Measurements from ENCODE around the gene RUNX1.
A peak's percentile ranks its signal among the peaks of the same experiment; 100 is the strongest.

Gene RUNX1

DNA sequence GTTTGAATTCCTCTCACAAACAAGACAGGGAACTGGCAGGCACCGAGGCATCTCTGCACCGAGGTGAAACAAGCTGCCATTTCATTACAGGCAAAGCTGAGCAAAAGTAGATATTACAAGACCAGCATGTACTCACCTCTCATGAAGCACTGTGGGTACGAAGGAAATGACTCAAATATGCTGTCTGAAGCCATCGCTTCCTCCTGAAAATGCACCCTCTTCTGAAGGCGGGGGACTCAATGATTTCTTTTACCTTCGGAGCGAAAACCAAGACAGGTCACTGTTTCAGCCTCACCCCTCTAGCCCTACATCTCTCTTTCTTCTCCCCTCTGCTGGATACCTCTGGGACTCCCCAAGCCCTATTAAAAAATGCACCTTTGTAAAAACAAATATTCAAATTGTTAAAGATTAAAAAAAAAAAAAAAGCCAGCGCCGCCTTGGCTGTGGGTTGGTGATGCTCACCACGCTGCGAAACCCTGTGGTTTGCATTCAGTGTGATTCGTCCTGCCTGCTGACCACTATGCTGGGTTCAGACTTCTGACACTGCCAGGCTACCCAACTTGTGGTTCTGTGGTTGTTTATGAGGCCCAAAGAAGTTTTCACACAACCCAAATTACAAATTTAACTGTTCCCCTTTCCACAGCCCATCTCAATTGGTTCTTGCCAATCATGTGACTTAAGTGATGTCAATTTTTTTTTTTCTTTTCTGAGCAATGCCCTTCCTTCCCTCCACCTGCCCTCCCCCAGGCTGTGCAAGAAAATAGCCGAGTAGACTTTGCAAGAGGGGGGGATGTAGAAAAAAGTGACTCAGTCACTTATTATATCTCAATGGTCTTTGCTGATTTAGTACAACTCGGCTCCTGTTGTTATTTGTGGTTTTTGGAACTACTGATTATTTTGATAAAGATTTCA lies at the start of gene RUNX1:
Gene RUNX1 (minus strand): TSS at position 597 of the 912 bp plus-strand sequence.
- DNase-seq (ENCODE audit: low spot score): peak; percentile 38

DNA sequence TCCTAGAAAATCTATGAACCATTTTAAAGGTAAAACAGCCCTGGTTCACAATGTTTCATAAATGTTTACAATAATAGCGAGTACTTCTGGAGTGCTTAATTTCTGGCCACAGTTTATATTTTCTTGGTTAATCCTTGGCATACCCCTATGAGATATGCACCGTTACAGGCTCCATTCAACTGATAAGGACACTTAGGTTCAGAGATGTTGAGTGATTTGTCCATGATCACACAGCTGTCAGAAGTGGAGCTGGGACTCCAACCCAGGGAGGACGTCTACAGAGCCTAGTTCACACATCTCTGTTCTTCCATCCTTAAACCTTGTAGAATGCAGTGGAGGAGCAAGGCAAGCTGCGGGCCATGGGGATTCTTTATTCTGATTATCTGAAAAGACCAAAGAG lies 48.4 kb upstream of the RUNX1 start:
- DNase-seq (ENCODE audit: low spot score): no peak

GRCh38 chr21:35096959-35097358 lies 47.9 kb upstream of the RUNX1 start:
- no peak for DNase-seq (ENCODE audit: low spot score)

DNA sequence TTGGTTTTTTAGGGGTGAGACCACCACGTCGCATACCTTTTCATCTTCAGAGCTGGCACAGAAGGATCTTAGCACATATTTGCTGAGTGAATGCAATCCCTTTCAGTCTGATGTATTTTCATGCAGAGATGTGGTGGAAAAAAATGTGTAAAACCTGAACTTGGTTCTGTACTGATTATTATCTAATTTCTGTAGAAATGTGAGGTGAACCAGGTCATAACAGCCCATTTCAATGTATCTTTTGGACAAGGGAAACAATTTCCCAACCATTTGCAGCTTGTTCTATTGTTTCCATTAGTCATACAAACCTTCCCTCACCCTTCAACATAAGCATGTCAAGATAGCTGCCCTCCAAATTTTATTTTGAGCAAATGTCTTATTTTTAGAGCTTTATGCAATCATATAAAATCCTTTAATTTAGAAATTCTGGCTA lies 46.8 kb upstream of the RUNX1 start:
- DNase-seq (ENCODE audit: low spot score): no peak

DNA sequence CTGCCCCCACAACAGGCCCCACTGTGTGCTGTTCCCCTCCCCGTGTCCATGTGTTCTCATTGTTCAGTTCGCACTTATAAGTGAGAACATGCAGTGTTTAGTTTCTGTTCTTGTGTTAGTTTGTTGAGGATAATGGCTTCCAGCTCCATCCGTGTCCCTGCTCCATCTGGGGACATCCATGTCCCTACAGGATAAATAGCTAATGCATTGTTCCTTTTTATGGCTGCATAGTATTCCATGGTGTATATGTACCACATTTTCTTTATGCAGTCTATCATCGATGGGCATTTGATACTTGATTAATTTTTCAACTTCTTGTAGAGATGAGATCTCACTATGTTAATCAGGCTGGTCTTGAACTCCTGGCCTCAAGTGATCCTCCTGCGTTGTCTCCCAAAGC lies 44.4 kb upstream of the RUNX1 start:
- DNase-seq (ENCODE audit: low spot score): no peak

GRCh38 chr21:35091496-35091895 lies 42.4 kb upstream of the RUNX1 start:
- no peak for DNase-seq (ENCODE audit: low spot score)

DNA sequence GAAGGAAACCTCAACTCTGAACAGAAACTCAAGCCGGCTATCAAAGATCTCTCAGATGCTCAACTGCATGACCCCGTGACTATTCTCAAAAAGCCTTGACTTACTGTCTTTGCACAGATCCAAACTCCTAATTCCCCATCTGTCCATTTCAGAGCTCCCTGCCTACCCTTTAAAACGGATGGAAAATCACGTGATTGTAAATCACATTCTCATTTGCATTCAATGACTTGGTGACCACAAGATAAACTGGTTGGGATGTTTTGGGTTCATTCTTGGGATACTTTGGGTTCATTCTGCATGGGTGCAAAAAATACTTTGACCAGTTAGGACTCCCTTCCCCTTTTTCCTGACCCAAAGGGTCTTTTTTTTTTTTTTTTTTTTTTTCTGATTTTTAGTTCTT lies 41.3 kb upstream of the RUNX1 start:
- DNase-seq (ENCODE audit: low spot score): no peak

DNA sequence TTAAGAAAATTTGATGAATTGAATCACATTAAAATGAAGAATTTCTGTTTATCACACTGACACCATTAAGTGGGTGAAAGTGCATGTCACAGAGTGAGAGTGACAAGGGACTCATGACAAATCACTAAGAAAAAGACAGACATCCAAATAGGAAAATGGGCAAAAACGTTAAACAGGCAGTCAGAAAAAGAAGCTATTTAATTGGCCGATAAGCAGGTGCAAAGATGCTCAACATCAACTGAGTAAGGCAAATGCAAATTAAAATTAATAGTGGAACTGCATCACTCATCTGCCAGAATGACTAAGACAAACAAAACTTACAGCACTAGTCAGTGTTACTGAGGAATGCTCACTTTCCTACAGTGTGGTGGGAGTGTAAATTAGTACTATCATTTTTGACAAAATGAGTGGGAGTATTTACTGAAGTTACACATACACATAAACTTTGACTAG lies 39.2 kb upstream of the RUNX1 start:
- DNase-seq (ENCODE audit: low spot score): no peak

GRCh38 chr21:35086357-35086756 lies 37.3 kb upstream of the RUNX1 start:
- peak; percentile 72 for DNase-seq (ENCODE audit: low spot score)

DNA sequence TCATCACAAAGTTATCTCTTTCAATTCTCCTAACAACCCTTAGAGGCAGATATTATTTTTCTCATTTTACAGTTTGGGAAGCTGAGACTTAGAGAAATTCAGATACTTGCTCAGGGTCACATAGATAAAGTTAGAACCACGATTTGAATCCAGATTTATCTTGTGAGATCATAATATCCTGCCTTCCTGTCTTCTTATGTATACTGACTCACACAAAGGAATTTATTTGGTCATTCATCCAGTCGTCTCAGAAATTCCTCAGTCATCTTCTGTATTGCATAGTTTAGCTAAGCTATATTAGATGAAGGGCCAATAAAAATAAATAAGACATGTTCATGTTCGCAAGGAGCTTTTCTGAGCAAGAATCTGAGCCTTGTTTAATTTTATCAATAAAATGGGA lies 35.8 kb upstream of the RUNX1 start:
- peak; percentile 90 for DNase-seq (ENCODE audit: low spot score)

GRCh38 chr21:35083246-35083645 lies 34.1 kb upstream of the RUNX1 start:
- no peak for DNase-seq (ENCODE audit: low spot score)

DNA sequence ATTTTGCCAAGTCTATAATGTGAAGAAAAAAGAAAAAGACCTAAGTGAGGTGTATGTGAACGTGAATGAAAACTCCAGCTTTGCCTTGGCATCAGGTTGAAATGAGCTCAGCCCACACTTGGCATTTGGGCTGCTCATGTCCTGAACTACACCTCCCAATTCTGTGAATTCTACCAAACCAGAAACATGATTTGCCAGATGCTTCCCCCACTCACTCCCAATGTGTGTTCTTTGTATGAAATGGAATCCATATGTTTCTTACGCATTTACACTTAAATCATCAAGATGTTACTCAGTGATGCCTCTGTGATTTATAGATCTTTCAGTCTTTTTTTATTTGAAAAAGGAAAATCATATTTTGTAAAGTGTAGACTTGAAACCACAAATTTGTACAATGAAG lies 32.8 kb upstream of the RUNX1 start:
- DNase-seq (ENCODE audit: low spot score): no peak

DNA sequence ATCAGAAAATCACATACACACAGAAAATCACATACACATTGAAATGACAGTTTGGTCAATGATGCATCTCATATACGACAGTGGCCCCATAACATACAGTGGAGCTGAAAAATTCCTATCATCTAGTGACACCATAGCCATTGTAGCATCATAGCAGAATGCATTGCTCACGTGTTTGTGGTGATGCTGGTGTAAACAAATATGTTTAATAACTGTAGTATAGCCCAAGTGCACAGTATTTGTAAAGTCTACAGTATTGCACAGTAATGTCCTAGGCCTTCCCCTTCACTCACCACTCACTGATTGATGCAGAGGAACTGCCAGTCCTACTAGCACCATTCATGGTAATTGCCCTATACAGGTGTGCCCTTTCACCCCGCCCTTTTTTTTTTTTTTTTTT lies 30.1 kb upstream of the RUNX1 start:
- no peak for DNase-seq (ENCODE audit: low spot score)

DNA sequence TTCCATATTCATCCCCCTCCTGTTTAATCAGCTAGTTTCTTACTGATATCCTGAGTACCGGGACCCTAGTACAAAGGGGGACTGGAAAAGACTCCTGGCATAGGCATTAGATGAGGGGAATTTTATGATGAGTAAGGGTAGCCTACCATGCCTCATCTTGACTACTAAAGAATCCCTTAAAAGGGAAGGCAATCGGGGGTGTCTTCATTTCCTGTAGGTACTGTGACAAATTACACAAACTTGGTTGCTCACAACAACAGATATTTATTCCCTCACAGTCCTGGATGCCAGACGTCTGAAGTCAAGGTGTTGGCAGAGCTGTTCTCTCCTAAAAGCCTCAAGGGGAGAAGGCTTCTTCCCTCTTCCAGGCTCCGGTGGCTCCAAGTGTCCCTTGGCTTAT lies 28.9 kb upstream of the RUNX1 start:
- DNase-seq (ENCODE audit: low spot score): no peak

DNA sequence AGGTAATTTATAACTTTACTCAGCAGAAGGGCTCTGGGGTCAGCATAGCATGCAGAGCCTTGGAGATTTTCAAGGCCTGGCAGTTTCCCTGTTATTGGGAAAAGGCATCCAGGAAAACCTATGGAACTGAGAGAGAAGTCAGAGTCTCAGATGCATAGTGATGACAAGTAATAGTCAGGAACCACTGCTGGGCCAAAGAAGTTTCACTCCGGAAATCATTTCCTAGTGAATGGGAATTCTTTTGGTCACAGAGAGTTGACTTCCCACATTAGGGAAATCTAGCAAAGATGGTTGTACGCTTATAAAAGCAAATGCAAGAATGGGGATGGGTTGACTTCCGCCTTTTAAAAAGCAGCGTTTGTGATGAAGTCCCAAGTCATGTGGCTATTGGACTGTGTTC lies 28.4 kb upstream of the RUNX1 start:
- DNase-seq (ENCODE audit: low spot score): no peak

DNA sequence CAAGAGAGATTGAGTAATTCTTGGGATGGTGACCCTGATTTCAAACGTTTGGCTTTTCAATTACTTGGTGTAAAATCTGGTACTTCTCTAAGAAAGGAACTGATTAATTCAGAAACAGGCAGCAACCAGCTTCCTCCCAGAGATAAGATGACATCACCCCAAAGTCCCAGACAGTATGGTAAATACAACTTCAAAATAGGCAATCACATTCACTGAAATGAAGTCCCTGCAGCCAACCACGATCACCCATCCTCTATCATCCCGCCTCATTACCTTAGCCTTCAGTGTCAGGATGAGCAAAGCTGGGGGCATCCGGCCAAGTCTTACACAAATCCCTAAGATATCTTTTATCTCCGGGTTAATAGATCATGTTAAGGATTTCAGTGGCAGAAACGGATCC lies 26.4 kb upstream of the RUNX1 start:
- peak; percentile 24 for DNase-seq (ENCODE audit: low spot score)

DNA sequence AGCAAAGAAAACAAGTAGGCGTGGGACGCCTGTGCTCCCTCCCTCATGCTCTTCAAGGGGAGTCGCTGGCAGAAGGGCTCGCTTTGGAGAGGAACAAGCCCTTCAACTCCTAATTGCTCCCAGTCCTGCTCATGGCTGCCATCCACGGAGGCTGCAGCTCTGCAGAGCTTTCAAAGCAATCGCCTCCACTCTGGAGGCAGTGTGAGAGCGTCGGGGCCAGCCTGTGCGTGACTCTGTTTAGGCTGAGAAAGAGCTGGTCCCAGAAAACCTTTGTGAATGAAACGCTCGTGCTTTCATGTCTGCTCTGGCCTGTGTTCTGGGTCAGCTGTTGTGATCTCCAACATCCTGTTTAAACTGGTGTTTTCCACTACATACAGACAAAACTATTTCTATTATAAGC lies 23.9 kb upstream of the RUNX1 start:
- DNase-seq (ENCODE audit: low spot score): no peak

DNA sequence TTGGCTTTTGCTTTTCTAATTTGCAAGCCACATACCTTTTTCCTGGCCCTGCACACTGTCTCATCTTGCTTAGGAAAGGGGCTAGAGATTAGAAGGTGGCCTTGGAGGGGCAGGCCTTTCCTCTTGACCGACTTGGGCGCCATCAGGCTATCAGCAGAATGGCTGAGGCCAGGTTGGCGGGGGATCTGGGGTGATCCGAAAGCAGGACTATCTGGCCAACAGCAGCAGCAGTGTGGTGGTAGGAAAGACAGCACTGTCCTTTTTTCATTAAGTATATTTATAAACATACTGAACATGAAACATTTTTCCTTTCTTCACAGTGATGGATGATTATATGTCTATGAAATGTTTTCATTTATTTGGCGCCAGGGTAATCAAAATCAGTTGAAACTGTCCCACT lies 23.5 kb upstream of the RUNX1 start:
- no peak for DNase-seq (ENCODE audit: low spot score)

DNA sequence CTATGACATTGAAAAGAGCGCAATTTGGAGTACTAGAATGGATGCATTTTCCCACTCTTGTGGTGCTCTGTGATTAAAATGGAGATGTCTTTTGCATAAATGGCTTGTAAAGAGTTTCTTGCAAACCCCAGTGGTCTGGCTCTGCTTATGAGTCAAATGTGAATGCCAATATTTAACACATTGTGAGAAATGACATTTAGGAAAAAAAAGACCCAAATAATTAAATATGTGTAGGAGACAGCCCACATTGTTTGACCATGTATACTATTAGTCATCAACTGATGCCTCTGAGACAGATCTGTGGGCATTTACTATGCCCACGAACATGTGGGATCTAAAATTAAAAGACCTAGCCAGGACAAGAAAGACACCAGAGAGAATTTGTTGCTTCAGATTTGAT lies 22.2 kb upstream of the RUNX1 start:
- DNase-seq (ENCODE audit: low spot score): no peak

- no peak for DNase-seq (ENCODE audit: low spot score)
Observed at GRCh38 chr21:35070436-35070835, 21.3 kb upstream of the RUNX1 start.

- DNase-seq (ENCODE audit: low spot score): no peak
Observed at GRCh38 chr21:35066824-35067223, 17.7 kb upstream of the RUNX1 start.

- no peak for DNase-seq (ENCODE audit: low spot score)
Observed at GRCh38 chr21:35063428-35064172, 14.5 kb upstream of the RUNX1 start.

- DNase-seq (ENCODE audit: low spot score): no peak
Observed at GRCh38 chr21:35062016-35062415, 12.9 kb upstream of the RUNX1 start.

Data from kidney capillary endothelial cell (primary cell).